Caco-2 (cell line): ENCODE results near the gene DERL2. TPM values are rescaled to one million over a fixed set of nuclear protein-coding genes. Genes with fewer than 3 reads are reported as not detected.

Source experiments
- BruUV-seq: library from RNA; stranded (reverse); fragments of 400-500 nt; replicated peaks from 2 replicates; lab custom pipeline; 2021; lab: Mats Ljungman, UMichigan
- CTCF ChIA-PET: fragments of 300-600 bp; sonication (Branson Sonifier 250); formaldehyde crosslinking; loops from one replicate; lab custom pipeline; 2022; ENCODE audit warnings: antibody characterized with exemption; lab: Charles Lee
- POLR2A ChIA-PET: fragments of 300-600 bp; sonication (Branson Sonifier 250); formaldehyde crosslinking; loops from one replicate; lab custom pipeline; 2022; ENCODE audit warnings: antibody characterized with exemption; lab: Charles Lee
- DNase-seq, 2 experiments: peaks; one replicate each; pipeline versions ENCODE4 v3.0.0 to v3.0.0-alpha.2; 2020 to 2022
- H3K27me3 ChIP-seq: replicated peaks from 2 replicates; pipeline ENCODE4 v1.6.0; 2011; ENCODE audit warnings: low read length; ENCODE audit not compliant: control insufficient read depth, insufficient read depth
- H3K36me3 ChIP-seq: 2 replicates; pipeline ENCODE4 v1.5.1; 2011; ENCODE audit warnings: low read length; ENCODE audit not compliant: control insufficient read depth, insufficient read depth
- H3K4me1 ChIP-seq: fragments of 250-450 bp; sonication (Bioruptor Pico); 2 replicates; pipeline ENCODE4 v1.5.1; 2020; ENCODE audit warnings: mild to moderate bottlenecking
- H3K4me3 ChIP-seq: 2 replicates; pipeline ENCODE4 v1.5.1; 2011; ENCODE audit warnings: low read depth, mild to moderate bottlenecking, control low read depth, low read length
- H3K9me3 ChIP-seq: fragments of 250-450 bp; sonication (Bioruptor Pico); 2 replicates; pipeline ENCODE4 v1.5.1; 2020; ENCODE audit warnings: mild to moderate bottlenecking, moderate library complexity
- H3K27ac Mint-ChIP-seq: one replicate; pipeline ENCODE4 v1.8.0; 2022; ENCODE audit warnings: mixed read lengths; ENCODE audit not compliant: unreplicated experiment
- H3K27me3 Mint-ChIP-seq: one replicate; pipeline ENCODE4 v1.8.0; 2022; ENCODE audit warnings: mixed read lengths; ENCODE audit not compliant: insufficient read depth, unreplicated experiment
- H3K36me3 Mint-ChIP-seq: one replicate; pipeline ENCODE4 v1.8.0; 2022; ENCODE audit warnings: mild to moderate bottlenecking, mixed read lengths; ENCODE audit not compliant: insufficient read depth, unreplicated experiment
- H3K4me1 Mint-ChIP-seq: one replicate; pipeline ENCODE4 v1.8.0; 2022; ENCODE audit warnings: low read depth, mixed read lengths; ENCODE audit not compliant: unreplicated experiment
- H3K4me3 Mint-ChIP-seq: one replicate; pipeline ENCODE4 v1.8.0; 2022; ENCODE audit warnings: mild to moderate bottlenecking, moderate library complexity, mixed read lengths; ENCODE audit not compliant: unreplicated experiment
- H3K9me3 Mint-ChIP-seq: one replicate; pipeline ENCODE4 v1.8.0; 2022; ENCODE audit warnings: mixed read lengths; ENCODE audit not compliant: unreplicated experiment
- intact Hi-C: fragments of 100-400 bp; cut with micrococcal nuclease; formaldehyde crosslinking; loops from one replicate; pipeline ENCODE4 v1.10.0; 2022; ENCODE audit not compliant: unreplicated experiment
- total RNA-seq: library from RNA; stranded (reverse); gene quantifications from 2 replicates; pipeline ENCODE4 v1.2.3, GENCODE V29; 2022
- TF ChIP-seq, protein P1 (sequence below), 2 experiments: fragments of 200-600 bp in 1 of 2; IDR thresholded peaks; 1 replicate in 1 of 2; 2 replicates in 1 of 2; pipeline versions ENCODE4 v1.5.1 to v1.8.0; 2011 to 2022; ENCODE audit warnings: antibody characterized with exemption in 1 of 2, control low read depth in 1 of 2, inconsistent platforms in 1 of 2, low read depth in 1 of 2, low read length in 1 of 2, mild to moderate bottlenecking in 1 of 2, moderate library complexity in 1 of 2; ENCODE audit not compliant: insufficient read depth in 1 of 2, severe bottlenecking in 1 of 2, unreplicated experiment in 1 of 2

DERL2 gene
- total RNA-seq, 1 experiment from 2014 or later: 34.9 TPM

DNA sequence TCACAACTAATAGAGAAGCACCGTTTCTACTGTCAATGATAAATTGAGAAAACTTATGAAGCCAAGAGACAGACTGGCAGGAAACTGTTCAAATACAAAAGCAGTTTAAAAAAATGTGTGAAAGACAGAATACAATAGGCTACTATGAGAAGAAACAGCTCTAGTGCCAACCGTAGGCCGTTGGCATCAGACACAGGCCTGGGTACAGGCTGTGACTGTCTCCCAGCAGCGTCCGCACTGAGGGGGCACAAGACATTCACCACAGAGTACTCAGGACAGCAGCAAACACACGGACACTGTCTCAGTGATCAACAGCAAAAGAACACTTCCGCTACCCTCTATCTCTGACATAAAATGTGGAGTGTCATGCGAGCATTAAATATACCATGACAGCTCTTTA is 39.2 kb downstream of the DERL2 start:
- ChIA-PET POLR2A (no interaction called here), CTCF (no interaction called here)
- Histone ChIP-seq H3K4me3 (no peak overlapping the region), H3K36me3 (no peaks in the 10 kb centered on the region; the same call in 1 of the 2 replicates), H3K9me3 (no peaks in the 10 kb centered on the region), H3K4me1 (no peaks in the 10 kb centered on the region), H3K27me3 (no peaks in the 10 kb centered on the region)
- no peaks in the 10 kb centered on the region for H3K9me3 Mint-ChIP-seq
- no peak for DNase-seq
- intact Hi-C loops: no loop called here
- no peaks in the 10 kb centered on the region for H3K4me1 Mint-ChIP-seq
- peaks cover 36% of the 10 kb centered on the region for H3K36me3 Mint-ChIP-seq
- no TSS peak for BruUV-seq
- TF ChIP-seq, protein P1, sequence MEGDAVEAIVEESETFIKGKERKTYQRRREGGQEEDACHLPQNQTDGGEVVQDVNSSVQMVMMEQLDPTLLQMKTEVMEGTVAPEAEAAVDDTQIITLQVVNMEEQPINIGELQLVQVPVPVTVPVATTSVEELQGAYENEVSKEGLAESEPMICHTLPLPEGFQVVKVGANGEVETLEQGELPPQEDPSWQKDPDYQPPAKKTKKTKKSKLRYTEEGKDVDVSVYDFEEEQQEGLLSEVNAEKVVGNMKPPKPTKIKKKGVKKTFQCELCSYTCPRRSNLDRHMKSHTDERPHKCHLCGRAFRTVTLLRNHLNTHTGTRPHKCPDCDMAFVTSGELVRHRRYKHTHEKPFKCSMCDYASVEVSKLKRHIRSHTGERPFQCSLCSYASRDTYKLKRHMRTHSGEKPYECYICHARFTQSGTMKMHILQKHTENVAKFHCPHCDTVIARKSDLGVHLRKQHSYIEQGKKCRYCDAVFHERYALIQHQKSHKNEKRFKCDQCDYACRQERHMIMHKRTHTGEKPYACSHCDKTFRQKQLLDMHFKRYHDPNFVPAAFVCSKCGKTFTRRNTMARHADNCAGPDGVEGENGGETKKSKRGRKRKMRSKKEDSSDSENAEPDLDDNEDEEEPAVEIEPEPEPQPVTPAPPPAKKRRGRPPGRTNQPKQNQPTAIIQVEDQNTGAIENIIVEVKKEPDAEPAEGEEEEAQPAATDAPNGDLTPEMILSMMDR (IDR thresholded peaks at IDR 0.05; ENCODE audit: insufficient read depth in 1 of 2, low read depth in 1 of 2, low read length in 1 of 2, severe bottlenecking in 1 of 2, unreplicated experiment in 1 of 2): no peak
- H3K4me3 Mint-ChIP-seq: no peak overlapping the region
- H3K27ac Mint-ChIP-seq: no peak overlapping the region
- no peaks in the 10 kb centered on the region for H3K27me3 Mint-ChIP-seq

GRCh38 chr17:5444209-5444608 is 41.8 kb downstream of the DERL2 start:
- no peaks in the 10 kb centered on the region for H3K9me3 ChIP-seq
- H3K27me3 Mint-ChIP-seq: no peaks in the 10 kb centered on the region
- intact Hi-C loops: no loop called here
- TF ChIP-seq, protein P1 (IDR thresholded peaks at IDR 0.05; ENCODE audit: insufficient read depth in 1 of 2, low read depth in 1 of 2, low read length in 1 of 2, severe bottlenecking in 1 of 2, unreplicated experiment in 1 of 2): no peak
- H3K4me3 Mint-ChIP-seq: no peak overlapping the region
- H3K27me3 ChIP-seq: no peaks in the 10 kb centered on the region
- H3K4me1 Mint-ChIP-seq: no peaks in the 10 kb centered on the region
- H3K4me3 ChIP-seq: no peak overlapping the region
- BruUV-seq: no TSS peak
- H3K36me3 Mint-ChIP-seq: peaks cover 29% of the 10 kb centered on the region
- H3K4me1 ChIP-seq: no peaks in the 10 kb centered on the region
- H3K27ac Mint-ChIP-seq: no peak overlapping the region
- POLR2A ChIA-PET: no interaction called here
- CTCF ChIA-PET: no interaction called here
- no peaks in the 10 kb centered on the region; the same call in 1 of the 2 replicates for H3K36me3 ChIP-seq
- no peak for DNase-seq
- no peaks in the 10 kb centered on the region for H3K9me3 Mint-ChIP-seq

GRCh38 chr17:5443728-5444127 is 42.2 kb downstream of the DERL2 start:
- Mint-ChIP-seq H3K27me3 (no peaks in the 10 kb centered on the region), H3K9me3 (no peaks in the 10 kb centered on the region), H3K4me1 (no peaks in the 10 kb centered on the region), H3K27ac (no peak overlapping the region), H3K36me3 (peaks cover 26% of the 10 kb centered on the region), H3K4me3 (no peak overlapping the region)
- no TSS peak for BruUV-seq
- ChIA-PET CTCF (no interaction called here), POLR2A (no interaction called here)
- no peaks in the 10 kb centered on the region for H3K4me1 ChIP-seq
- no peaks in the 10 kb centered on the region; the same call in 1 of the 2 replicates for H3K36me3 ChIP-seq
- no peak for DNase-seq
- intact Hi-C loops: no loop called here
- H3K9me3 ChIP-seq: no peaks in the 10 kb centered on the region
- no peak overlapping the region for H3K4me3 ChIP-seq
- H3K27me3 ChIP-seq: no peaks in the 10 kb centered on the region
- TF ChIP-seq, protein P1 (IDR thresholded peaks at IDR 0.05; ENCODE audit: insufficient read depth in 1 of 2, low read depth in 1 of 2, low read length in 1 of 2, severe bottlenecking in 1 of 2, unreplicated experiment in 1 of 2): no peak
